Kidney (tissue), 14 donors: ENCODE data around the gene DTNBP1. TPM values are rescaled to one million over a fixed set of nuclear protein-coding genes. Genes with fewer than 3 reads are reported as not detected.

Experiments used
- DNase-seq, 5 donors: peaks; one replicate each; pipeline ENCODE4 v3.0.0-alpha.2; 2013 to 2020
- FAIRE-seq: peaks from 2 replicates; lab custom pipeline; 2012; peaks lifted over from hg19 to GRCh38; lab: Jason Lieb, UNC
- H3K27ac ChIP-seq, 2 donors: one replicate each; pipeline ENCODE4 v1.7.0; 2013; ENCODE audit warnings: low read depth in 2 of 2, low read length in 2 of 2, inconsistent platforms in 1 of 2
- H3K27me3 ChIP-seq: one replicate; pipeline ENCODE4 v1.7.1; 2013; ENCODE audit warnings: low read length, inconsistent platforms; ENCODE audit not compliant: control insufficient read depth, insufficient read depth
- H3K36me3 ChIP-seq, 3 donors: one replicate each; pipeline versions ENCODE4 v1.7.0 to v1.7.1; 2013; ENCODE audit warnings: low read length in 3 of 3, control low read depth in 1 of 3, inconsistent platforms in 1 of 3; ENCODE audit not compliant: insufficient read depth in 3 of 3, control insufficient read depth in 2 of 3
- H3K4me1 ChIP-seq, 3 donors: one replicate each; pipeline versions ENCODE4 v1.7.0 to v1.7.1; 2013; ENCODE audit warnings: low read length in 3 of 3, inconsistent platforms in 1 of 3, low read depth in 1 of 3; ENCODE audit not compliant: control insufficient read depth in 2 of 3, insufficient read depth in 2 of 3
- H3K4me3 ChIP-seq, 3 donors: one replicate each; pipeline versions ENCODE4 v1.7.0 to v1.8.1; 2013; ENCODE audit warnings: low read length in 3 of 3, control low read depth in 1 of 3, inconsistent platforms in 1 of 3
- H3K9ac ChIP-seq, 3 donors: one replicate each; pipeline versions ENCODE4 v1.7.0 to v1.7.1; 2013; ENCODE audit warnings: low read length in 3 of 3, control low read depth in 1 of 3, inconsistent platforms in 1 of 3
- H3K9me3 ChIP-seq, 3 donors: one replicate each; pipeline versions ENCODE4 v1.7.0 to v1.7.1; 2013; ENCODE audit warnings: low read length in 3 of 3, control low read depth in 1 of 3, inconsistent platforms in 1 of 3; ENCODE audit not compliant: control insufficient read depth in 2 of 3, insufficient read depth in 1 of 3
- intact Hi-C: fragments of 100-400 bp; cut with DNase I; formaldehyde crosslinking; loops from one replicate; pipeline ENCODE4 v1.11.1; 2022
- polyA plus RNA-seq: library from polyadenylated mRNA; stranded (reverse); fragments of 350-450 nt; fragmentation: Illumina TruSeq; extraction: RNeasy Lipid Tissue Mini Kit (QIAGEN cat#74804); gene quantifications from one replicate; pipeline ENCODE4 v1.2.3, GENCODE V29; 2014; ENCODE audit warnings: low read depth, low replicate concordance; ENCODE audit not compliant: insufficient read depth
- total RNA-seq: library from RNA; stranded (reverse); fragmentation: NEBNext Ultra II Directional; extraction: Animal tissue kit (Norgen Biotek cat#: 25700); gene quantifications from one replicate; pipeline ENCODE4 v1.2.1, GENCODE V29; 2021
- TF ChIP-seq, protein P1 (sequence below): IDR thresholded peaks from 3 replicates; pipeline ENCODE4 v1.5.1; 2012; ENCODE audit warnings: mild to moderate bottlenecking, moderate library complexity, borderline replicate concordance; ENCODE audit not compliant: insufficient read depth; ENCODE audit errors: extremely low read depth
- donor health status: control.
- donor health status: control.
- donor health status: control.
- donor health status: control.
- donor health status: control.
- donor health status: DM: yes; HTN: yes; CAD: no.
- donor health status: Normal renal cell carcinoma (clear cell type).

DTNBP1 gene
- total and polyA plus RNA-seq, 2 donors from 2014 or later: 25.2 to 36.2 TPM

DNA sequence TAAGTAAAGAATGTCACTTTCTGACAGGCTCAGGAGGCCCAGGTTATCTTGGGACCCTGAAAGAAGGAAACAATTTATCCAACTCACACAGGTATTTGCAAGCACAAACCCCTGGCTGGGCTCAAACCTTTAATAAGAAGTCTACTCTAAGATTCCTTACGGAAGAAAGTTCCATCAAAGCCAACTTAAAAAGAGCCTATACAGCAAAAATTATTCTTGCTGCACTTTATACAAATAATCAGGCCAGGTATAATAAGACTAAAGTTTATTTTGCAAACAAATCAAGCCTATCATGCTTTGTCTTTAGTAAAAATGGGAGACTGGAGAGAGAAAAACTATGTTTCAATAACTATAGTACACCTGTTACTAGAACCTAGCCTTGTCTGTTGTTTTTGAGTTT, 102.1 kb downstream of the DTNBP1 start:
- no peaks in the 10 kb centered on the region for H3K36me3 ChIP-seq
- no peak overlapping the region for H3K4me3 ChIP-seq
- FAIRE-seq (no peak), DNase-seq (no peak)
- intact Hi-C loops: no loop called here
- no peaks in the 10 kb centered on the region for H3K27me3 ChIP-seq
- no peak overlapping the region for H3K27ac ChIP-seq
- H3K4me1 ChIP-seq: peaks cover 0 to 11% (median 7%) of the 10 kb centered on the region in 3 donors
- TF ChIP-seq, protein P1, sequence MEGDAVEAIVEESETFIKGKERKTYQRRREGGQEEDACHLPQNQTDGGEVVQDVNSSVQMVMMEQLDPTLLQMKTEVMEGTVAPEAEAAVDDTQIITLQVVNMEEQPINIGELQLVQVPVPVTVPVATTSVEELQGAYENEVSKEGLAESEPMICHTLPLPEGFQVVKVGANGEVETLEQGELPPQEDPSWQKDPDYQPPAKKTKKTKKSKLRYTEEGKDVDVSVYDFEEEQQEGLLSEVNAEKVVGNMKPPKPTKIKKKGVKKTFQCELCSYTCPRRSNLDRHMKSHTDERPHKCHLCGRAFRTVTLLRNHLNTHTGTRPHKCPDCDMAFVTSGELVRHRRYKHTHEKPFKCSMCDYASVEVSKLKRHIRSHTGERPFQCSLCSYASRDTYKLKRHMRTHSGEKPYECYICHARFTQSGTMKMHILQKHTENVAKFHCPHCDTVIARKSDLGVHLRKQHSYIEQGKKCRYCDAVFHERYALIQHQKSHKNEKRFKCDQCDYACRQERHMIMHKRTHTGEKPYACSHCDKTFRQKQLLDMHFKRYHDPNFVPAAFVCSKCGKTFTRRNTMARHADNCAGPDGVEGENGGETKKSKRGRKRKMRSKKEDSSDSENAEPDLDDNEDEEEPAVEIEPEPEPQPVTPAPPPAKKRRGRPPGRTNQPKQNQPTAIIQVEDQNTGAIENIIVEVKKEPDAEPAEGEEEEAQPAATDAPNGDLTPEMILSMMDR: no peak
- H3K9me3 ChIP-seq: no peaks in the 10 kb centered on the region
- H3K9ac ChIP-seq: no peak overlapping the region

DNA sequence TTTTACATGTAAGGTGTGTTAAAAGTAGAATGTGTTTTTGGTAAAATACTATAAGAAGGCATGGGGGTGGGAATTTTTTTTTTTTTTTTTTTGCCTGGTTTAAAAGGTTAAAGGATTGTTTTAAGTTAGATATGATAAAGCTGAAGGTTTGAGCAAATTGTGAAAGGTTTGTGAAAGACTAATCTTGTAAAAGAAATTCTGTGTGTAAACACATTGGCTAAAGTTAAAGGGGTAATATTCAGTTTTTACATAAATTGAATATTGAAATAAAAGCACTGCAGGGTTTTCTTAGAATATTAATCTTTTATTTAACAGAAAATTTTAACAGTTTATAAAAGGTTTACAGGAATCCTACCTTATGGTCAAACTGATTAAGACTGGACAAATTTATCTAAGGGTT, 105.7 kb downstream of the DTNBP1 start:
- no peak for DNase-seq
- H3K36me3 ChIP-seq: no peaks in the 10 kb centered on the region
- no peaks in the 10 kb centered on the region for H3K27me3 ChIP-seq
- H3K9me3 ChIP-seq: no peaks in the 10 kb centered on the region
- intact Hi-C loops: no loop called here
- TF ChIP-seq, protein P1: no peak
- no peak overlapping the region for H3K4me3 ChIP-seq
- H3K27ac ChIP-seq: no peak overlapping the region
- peaks cover 0 to 4% (median 0%) of the 10 kb centered on the region in 3 donors for H3K4me1 ChIP-seq
- FAIRE-seq: no peak
- H3K9ac ChIP-seq: no peak overlapping the region

DNA sequence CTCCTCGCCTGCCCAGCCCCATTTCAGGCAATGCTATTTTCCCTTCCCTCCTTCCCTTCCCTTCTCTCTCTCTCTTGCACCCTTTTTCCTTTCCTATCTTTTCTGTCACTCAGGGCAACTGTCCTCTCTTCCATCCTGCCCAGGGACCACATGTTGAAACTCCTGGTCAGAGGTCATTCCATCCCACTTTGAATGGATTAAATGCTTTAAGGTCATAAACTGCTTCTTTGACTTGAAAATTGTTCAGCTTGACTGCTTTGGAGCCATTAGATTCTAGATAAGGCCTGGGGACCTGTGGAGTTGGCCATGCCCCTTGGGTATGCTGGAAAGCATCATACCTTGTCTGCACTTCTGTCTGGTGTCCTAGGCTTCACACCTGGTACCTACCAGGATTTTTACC, 106.1 kb downstream of the DTNBP1 start:
- no peak overlapping the region for H3K4me3 ChIP-seq
- TF ChIP-seq, protein P1: no peak
- FAIRE-seq: no peak

More for the DNA sequence above, 106.1 kb downstream of the DTNBP1 start:
- H3K9me3 ChIP-seq: no peaks in the 10 kb centered on the region
- DNase-seq: no peak
- no peaks in the 10 kb centered on the region for H3K36me3 ChIP-seq
- intact Hi-C loops: no loop called here
- H3K4me1 ChIP-seq: peaks cover 0 to 7% (median 3%) of the 10 kb centered on the region in 3 donors
- no peak overlapping the region for H3K27ac ChIP-seq
- no peak overlapping the region for H3K9ac ChIP-seq
- H3K27me3 ChIP-seq: no peaks in the 10 kb centered on the region
